ENCODE results near the gene MEF2D. TPM values are rescaled to one million over a fixed set of nuclear protein-coding genes. Genes with fewer than 3 reads are reported as not detected.
A peak's percentile ranks its signal among the peaks of the same experiment; 100 is the strongest.

MEF2D gene
- total RNA-seq, 1 donor from 2014 or later = 7.8 TPM

DNA sequence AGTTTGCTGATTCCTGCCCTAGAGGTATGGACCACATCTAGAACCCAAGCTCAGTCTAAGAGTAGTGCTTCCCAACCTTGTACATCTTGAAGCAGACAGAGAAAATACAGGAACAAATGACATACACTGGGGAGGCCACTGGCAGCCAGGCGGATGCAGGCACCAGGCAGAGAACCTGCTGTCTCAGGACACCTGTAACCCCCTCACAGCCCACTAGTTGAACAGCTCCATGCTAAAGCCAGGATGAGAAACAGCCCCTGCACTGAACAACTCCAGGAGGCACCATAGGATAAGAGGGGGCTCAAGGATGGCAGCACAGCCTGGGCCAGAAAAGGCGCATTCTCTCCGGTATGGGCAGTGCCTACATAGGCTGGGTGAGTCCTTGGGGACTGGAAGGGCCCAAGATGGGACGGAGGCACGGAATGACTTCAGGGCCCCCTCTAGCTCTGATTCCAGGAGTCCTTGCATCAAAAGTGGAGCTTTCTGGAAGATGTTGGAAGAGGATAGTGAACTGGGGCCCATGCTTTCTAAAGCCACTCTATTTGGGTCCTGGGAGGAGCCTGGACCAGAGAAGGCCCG lies 16.0 kb downstream of the MEF2D start:
- Histone ChIP-seq H3K9me3 (ENCODE audit: control insufficient read depth in 3 of 3, low read length in 3 of 3) (no peaks in the 10 kb centered on the region), H3K27ac (ENCODE audit: low read depth, low read length) (peak overlapping the region; percentile 6), H3K9ac (ENCODE audit: low read depth in 1 of 3, low read length in 3 of 3) (peak overlapping the region in 1 of 3 donors; percentile 45), H3K4me1 (ENCODE audit: control insufficient read depth in 3 of 3, insufficient read depth in 3 of 3, low read length in 3 of 3) (peaks cover 94 to 99% (median 94%) of the 10 kb centered on the region in 3 donors), H3K36me3 (ENCODE audit: control insufficient read depth in 3 of 3, insufficient read depth in 3 of 3, low read length in 3 of 3) (peaks cover 39 to 52% (median 45%) of the 10 kb centered on the region in 3 donors), H3K4me3 (ENCODE audit: low read length in 3 of 3) (peak overlapping the region in 2 of 3 donors; percentile 22 to 33), H3K27me3 (ENCODE audit: control insufficient read depth in 3 of 3, insufficient read depth in 3 of 3, low read length in 3 of 3) (no peaks in the 10 kb centered on the region)

DNA sequence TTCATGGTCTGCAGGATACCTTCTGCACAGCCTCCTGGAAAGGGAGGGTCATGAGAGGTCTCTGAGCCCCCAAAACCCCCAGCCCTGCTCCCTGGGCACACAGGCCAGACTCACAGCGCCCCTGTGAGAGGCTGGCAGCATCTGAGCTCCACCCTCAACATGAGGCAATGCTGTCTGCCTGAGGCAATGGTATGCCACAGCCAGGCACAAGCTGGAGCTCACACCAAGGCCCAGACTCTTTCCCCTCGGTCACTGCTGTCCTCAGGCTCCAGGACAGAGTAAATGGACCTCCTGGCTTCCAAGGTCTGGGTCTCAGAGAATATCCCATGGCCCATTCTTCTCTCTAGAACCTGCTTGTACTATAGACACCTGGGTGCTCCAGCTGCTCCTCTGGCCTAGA lies 17.2 kb downstream of the MEF2D start:
- Histone ChIP-seq H3K9me3 (ENCODE audit: control insufficient read depth in 3 of 3, low read length in 3 of 3) (no peaks in the 10 kb centered on the region), H3K27me3 (ENCODE audit: control insufficient read depth in 3 of 3, insufficient read depth in 3 of 3, low read length in 3 of 3) (no peaks in the 10 kb centered on the region), H3K4me3 (ENCODE audit: low read length in 3 of 3) (no peak overlapping the region), H3K4me1 (ENCODE audit: control insufficient read depth in 3 of 3, insufficient read depth in 3 of 3, low read length in 3 of 3) (peaks cover 92 to 99% (median 94%) of the 10 kb centered on the region in 3 donors), H3K27ac (ENCODE audit: low read depth, low read length) (peak overlapping the region; percentile 6), H3K9ac (ENCODE audit: low read depth in 1 of 3, low read length in 3 of 3) (peak overlapping the region in 1 of 3 donors; percentile 33), H3K36me3 (ENCODE audit: control insufficient read depth in 3 of 3, insufficient read depth in 3 of 3, low read length in 3 of 3) (peaks cover 50 to 57% (median 51%) of the 10 kb centered on the region in 3 donors)

DNA sequence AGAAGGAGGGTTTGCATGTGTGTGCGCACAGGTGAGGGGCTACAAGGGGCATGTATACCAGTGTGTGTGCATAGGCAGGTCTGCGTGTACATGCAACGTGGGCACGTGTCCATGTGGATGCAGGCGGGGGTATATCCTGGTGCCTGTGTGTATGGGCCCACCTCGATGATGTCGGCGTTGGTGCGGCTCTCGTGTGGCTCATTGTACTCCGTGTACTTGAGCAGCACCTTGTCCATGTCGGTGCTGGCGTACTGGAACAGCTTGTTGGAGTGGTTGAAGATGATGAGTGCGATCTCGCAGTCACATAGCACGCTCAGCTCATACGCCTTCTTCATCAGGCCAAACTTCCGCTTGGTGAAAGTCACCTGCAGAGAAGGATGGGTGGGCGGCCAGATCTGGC lies 18.3 kb downstream of the MEF2D start:
- peak overlapping the region in 1 of 3 donors; percentile 33 for H3K9ac ChIP-seq (ENCODE audit: low read depth in 1 of 3, low read length in 3 of 3)
- H3K27me3 ChIP-seq (ENCODE audit: control insufficient read depth in 3 of 3, insufficient read depth in 3 of 3, low read length in 3 of 3) = no peaks in the 10 kb centered on the region
- H3K36me3 ChIP-seq (ENCODE audit: control insufficient read depth in 3 of 3, insufficient read depth in 3 of 3, low read length in 3 of 3) = peaks cover 60 to 66% (median 60%) of the 10 kb centered on the region in 3 donors
- peaks cover 92 to 99% (median 94%) of the 10 kb centered on the region in 3 donors for H3K4me1 ChIP-seq (ENCODE audit: control insufficient read depth in 3 of 3, insufficient read depth in 3 of 3, low read length in 3 of 3)
- peak overlapping the region; percentile 54 for H3K27ac ChIP-seq (ENCODE audit: low read depth, low read length)
- H3K9me3 ChIP-seq (ENCODE audit: control insufficient read depth in 3 of 3, low read length in 3 of 3) = no peaks in the 10 kb centered on the region
- peak overlapping the region in 1 of 3 donors; percentile 37 for H3K4me3 ChIP-seq (ENCODE audit: low read length in 3 of 3)

DNA sequence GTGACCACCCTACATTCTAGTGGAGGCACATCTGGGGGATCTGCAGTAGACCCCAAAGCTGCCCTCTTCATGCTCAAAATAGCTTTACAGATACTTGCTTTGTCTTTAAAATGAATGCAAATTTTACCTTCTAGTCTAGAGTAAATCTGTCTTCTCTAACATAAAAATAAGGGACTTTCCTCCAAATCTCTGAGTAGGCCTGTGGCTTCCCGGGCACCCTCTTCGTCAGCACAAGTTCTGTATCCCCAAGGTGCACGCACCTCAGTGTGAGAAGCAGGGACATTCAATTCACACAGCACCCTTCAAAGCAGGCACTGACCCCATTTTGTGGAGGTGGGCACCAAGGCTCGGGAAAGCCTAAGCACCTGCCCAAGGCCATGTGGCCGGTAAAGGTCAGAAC lies 19.0 kb downstream of the MEF2D start:
- H3K27ac ChIP-seq (ENCODE audit: low read depth, low read length) = peak overlapping the region; percentile 54
- H3K36me3 ChIP-seq (ENCODE audit: control insufficient read depth in 3 of 3, insufficient read depth in 3 of 3, low read length in 3 of 3) = peaks cover 67 to 74% (median 68%) of the 10 kb centered on the region in 3 donors
- H3K4me3 ChIP-seq (ENCODE audit: low read length in 3 of 3) = no peak overlapping the region
- peak overlapping the region in 2 of 3 donors; percentile 33 to 52 for H3K9ac ChIP-seq (ENCODE audit: low read depth in 1 of 3, low read length in 3 of 3)
- no peaks in the 10 kb centered on the region for H3K27me3 ChIP-seq (ENCODE audit: control insufficient read depth in 3 of 3, insufficient read depth in 3 of 3, low read length in 3 of 3)
- H3K9me3 ChIP-seq (ENCODE audit: control insufficient read depth in 3 of 3, low read length in 3 of 3) = no peaks in the 10 kb centered on the region
- H3K4me1 ChIP-seq (ENCODE audit: control insufficient read depth in 3 of 3, insufficient read depth in 3 of 3, low read length in 3 of 3) = peaks cover 92 to 99% (median 94%) of the 10 kb centered on the region in 3 donors

DNA sequence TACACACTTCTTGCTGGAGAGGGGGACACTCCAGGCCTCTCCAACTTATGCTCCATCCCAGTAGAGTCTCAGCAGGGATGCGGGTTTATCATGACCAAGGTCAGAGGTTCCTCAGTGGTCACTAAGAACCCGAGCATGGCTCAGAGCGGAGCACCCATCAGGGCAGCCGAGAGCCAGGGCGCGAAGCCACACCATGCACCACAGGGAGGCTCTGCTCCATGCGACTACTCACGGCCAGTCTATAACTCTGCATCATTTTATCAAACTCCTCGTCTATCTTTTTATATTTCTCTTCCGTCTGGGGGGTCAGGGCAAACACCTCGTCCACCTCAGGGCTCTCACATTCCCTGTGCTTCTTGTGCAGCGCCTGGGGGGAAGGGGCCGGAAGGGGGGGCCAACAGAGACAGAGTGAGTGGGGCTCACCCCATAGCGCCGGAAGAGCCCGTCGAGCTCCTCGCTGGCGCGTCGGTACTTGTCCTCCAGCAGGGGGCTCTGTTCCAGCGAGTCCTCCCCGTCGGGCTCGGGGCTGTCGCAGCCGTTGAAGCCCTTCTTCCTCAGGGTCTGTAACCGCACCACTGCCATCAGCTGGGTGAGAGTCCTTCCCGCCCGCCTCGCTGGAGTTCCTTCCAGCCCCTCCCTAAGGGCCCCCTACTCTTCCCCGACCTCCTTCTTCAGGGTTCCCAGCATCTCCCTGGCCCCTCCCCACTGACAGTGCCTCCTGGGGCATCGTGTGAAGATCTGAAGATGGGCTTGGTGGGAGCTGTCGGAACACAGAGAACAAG lies 20.0 kb downstream of the MEF2D start:
- H3K4me3 ChIP-seq (ENCODE audit: low read length in 3 of 3) = peak overlapping the region in 1 of 3 donors; percentile 14
- peaks cover 76 to 83% (median 76%) of the 10 kb centered on the region in 3 donors for H3K36me3 ChIP-seq (ENCODE audit: control insufficient read depth in 3 of 3, insufficient read depth in 3 of 3, low read length in 3 of 3)
- no peaks in the 10 kb centered on the region for H3K27me3 ChIP-seq (ENCODE audit: control insufficient read depth in 3 of 3, insufficient read depth in 3 of 3, low read length in 3 of 3)
- peaks cover 96 to 99% (median 96%) of the 10 kb centered on the region in 3 donors for H3K4me1 ChIP-seq (ENCODE audit: control insufficient read depth in 3 of 3, insufficient read depth in 3 of 3, low read length in 3 of 3)
- H3K27ac ChIP-seq (ENCODE audit: low read depth, low read length) = peak overlapping the region; percentile 94
- H3K9ac ChIP-seq (ENCODE audit: low read depth in 1 of 3, low read length in 3 of 3) = peak overlapping the region in 2 of 3 donors; percentile 33 to 52
- H3K9me3 ChIP-seq (ENCODE audit: control insufficient read depth in 3 of 3, low read length in 3 of 3) = no peaks in the 10 kb centered on the region

DNA sequence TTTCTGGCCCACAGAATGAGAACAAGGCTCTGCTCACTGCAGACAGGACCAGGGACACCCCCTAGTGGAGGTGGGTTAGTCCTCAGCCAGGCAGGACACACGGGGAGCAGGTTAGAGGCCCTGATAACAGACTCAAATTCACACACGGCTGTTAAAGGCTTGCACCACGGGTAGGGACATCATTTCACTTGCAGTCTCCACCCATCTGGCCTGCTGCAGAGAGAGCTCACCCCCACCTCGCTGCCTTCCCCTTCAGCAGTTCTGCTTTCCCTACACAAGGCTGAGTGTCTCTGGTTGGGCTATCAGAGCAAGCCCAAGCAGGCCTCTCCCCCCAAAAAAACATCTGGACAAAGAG lies 20.6 kb downstream of the MEF2D start:
- peaks cover 82 to 85% (median 82%) of the 10 kb centered on the region in 3 donors for H3K36me3 ChIP-seq (ENCODE audit: control insufficient read depth in 3 of 3, insufficient read depth in 3 of 3, low read length in 3 of 3)
- H3K9ac ChIP-seq (ENCODE audit: low read depth in 1 of 3, low read length in 3 of 3) = peak overlapping the region in 1 of 3 donors; percentile 33
- peak overlapping the region; percentile 94 for H3K27ac ChIP-seq (ENCODE audit: low read depth, low read length)

DNA sequence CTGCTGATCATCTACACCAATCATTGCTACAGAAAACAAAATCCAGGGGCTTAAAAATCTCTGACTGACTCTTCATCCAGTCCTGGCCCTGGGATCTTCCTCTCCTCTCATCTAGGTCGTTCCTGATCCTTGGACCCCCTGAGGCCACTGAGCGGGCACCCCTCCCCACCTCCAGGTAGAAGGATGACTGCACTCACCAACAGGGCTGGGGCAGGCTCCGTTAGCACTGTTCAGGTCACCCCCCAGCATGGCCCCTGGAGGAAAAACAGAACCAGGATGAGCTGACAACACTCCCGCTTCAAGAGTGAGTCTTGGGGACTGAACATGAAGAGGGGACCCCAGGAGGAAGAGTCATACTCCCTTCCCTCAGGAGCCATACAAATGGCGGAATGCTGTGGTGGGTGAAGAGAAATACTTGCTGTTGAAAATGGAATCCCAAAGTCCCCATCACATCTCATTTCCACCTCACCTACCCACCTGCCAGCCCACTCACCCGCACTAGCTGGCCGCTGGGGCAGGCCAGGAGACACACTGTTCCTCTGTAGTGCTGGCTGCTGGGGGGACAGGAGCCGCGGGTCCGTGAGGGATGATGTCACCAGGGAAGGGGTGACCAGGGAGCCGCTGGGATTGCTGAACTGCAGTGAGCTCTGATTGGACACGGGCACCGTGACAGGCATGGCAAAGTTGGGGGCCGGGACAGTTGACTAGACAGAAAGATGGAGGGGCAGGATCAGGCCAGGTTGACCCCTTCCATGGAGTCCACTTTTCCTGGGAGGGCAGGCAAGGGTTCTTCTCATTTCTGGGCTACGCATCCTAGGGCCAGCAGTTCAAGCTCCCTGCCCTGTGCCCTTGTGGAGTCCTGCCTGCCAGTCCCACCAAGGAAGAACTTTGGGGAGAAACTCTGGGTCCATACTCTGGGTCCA lies 21.2 kb downstream of the MEF2D start:
- no peaks in the 10 kb centered on the region for H3K9me3 ChIP-seq (ENCODE audit: control insufficient read depth in 3 of 3, low read length in 3 of 3)
- peaks cover 92 to 100% (median 98%) of the 10 kb centered on the region in 3 donors for H3K4me1 ChIP-seq (ENCODE audit: control insufficient read depth in 3 of 3, insufficient read depth in 3 of 3, low read length in 3 of 3)
- peak overlapping the region; percentile 7 to 33 (median 23) for H3K9ac ChIP-seq (ENCODE audit: low read depth in 1 of 3, low read length in 3 of 3)
- H3K27ac ChIP-seq (ENCODE audit: low read depth, low read length) = peak overlapping the region; percentile 94
- no peak overlapping the region for H3K4me3 ChIP-seq (ENCODE audit: low read length in 3 of 3)
- H3K36me3 ChIP-seq (ENCODE audit: control insufficient read depth in 3 of 3, insufficient read depth in 3 of 3, low read length in 3 of 3) = peaks cover 87 to 88% (median 88%) of the 10 kb centered on the region in 3 donors
- no peaks in the 10 kb centered on the region for H3K27me3 ChIP-seq (ENCODE audit: control insufficient read depth in 3 of 3, insufficient read depth in 3 of 3, low read length in 3 of 3)

More for the DNA sequence above, 20.6 kb downstream of the MEF2D start:
- Histone ChIP-seq H3K27me3 (ENCODE audit: control insufficient read depth in 3 of 3, insufficient read depth in 3 of 3, low read length in 3 of 3) (no peaks in the 10 kb centered on the region), H3K4me1 (ENCODE audit: control insufficient read depth in 3 of 3, insufficient read depth in 3 of 3, low read length in 3 of 3) (peaks cover 96 to 100% (median 98%) of the 10 kb centered on the region in 3 donors), H3K9me3 (ENCODE audit: control insufficient read depth in 3 of 3, low read length in 3 of 3) (no peaks in the 10 kb centered on the region), H3K4me3 (ENCODE audit: low read length in 3 of 3) (peak overlapping the region in 1 of 3 donors; percentile 14)

DNA sequence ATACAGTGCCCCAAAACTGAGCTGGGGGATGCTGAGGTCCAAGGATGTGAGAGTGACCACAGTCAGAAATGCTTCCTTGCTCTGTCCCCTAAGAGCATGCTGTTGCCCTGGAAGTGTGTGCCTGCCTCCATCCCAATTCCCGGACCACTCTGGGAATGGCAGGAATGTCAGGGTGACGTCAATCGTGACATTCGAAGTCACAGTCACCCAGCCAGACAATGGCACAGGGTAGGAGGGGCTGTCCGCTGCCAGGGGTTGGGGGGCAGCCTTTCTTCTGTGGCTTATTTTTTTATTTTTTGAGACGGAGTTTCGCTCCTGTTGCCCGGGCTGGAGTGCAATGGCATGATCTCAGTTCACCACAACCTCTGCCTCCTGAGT lies 22.3 kb downstream of the MEF2D start:
- Histone ChIP-seq H3K9ac (ENCODE audit: low read depth in 1 of 3, low read length in 3 of 3) (peak overlapping the region; percentile 36 to 83 (median 69)), H3K4me3 (ENCODE audit: low read length in 3 of 3) (no peak overlapping the region), H3K4me1 (ENCODE audit: control insufficient read depth in 3 of 3, insufficient read depth in 3 of 3, low read length in 3 of 3) (peaks cover 82 to 100% (median 96%) of the 10 kb centered on the region in 3 donors), H3K27me3 (ENCODE audit: control insufficient read depth in 3 of 3, insufficient read depth in 3 of 3, low read length in 3 of 3) (no peaks in the 10 kb centered on the region), H3K9me3 (ENCODE audit: control insufficient read depth in 3 of 3, low read length in 3 of 3) (no peaks in the 10 kb centered on the region), H3K36me3 (ENCODE audit: control insufficient read depth in 3 of 3, insufficient read depth in 3 of 3, low read length in 3 of 3) (peaks cover 94 to 97% (median 97%) of the 10 kb centered on the region in 3 donors), H3K27ac (ENCODE audit: low read depth, low read length) (peak overlapping the region; percentile 94)

DNA sequence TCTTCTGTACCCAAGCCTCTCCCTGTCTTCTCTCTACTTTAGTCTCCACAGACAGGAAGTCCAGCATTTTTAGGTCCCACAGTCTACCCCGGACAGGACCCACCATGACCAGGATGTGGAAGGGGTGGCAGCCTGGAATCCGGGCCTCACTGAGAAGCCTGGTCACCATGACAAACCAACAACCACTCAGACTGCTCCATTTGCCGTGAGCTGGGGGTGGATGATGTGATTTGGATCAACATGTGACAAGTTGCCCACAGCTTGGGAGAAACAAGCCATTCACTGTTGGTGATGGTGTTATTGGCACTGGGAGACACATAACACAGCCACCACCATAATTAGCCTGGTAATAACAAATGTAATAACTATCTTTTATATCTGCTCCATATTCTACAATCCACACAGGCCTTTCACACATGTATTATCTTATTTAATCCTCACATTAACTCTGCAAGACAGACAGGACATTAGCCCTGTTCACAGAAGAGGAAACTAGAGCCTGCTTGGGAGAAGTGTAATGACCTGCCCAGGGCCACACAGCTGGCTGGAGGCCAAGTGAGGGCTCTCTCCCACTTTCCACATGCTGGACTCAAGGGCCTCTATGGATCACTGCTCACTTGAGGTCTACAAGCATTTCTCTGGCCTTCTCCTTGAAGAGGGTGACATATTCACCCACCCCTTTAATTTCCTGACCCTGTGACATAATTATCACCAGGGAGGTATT lies 22.9 kb downstream of the MEF2D start:
- Histone ChIP-seq H3K9ac (ENCODE audit: low read depth in 1 of 3, low read length in 3 of 3) (peak overlapping the region; percentile 36 to 83 (median 69)), H3K27ac (ENCODE audit: low read depth, low read length) (peak overlapping the region; percentile 94), H3K27me3 (ENCODE audit: control insufficient read depth in 3 of 3, insufficient read depth in 3 of 3, low read length in 3 of 3) (no peaks in the 10 kb centered on the region), H3K9me3 (ENCODE audit: control insufficient read depth in 3 of 3, low read length in 3 of 3) (no peaks in the 10 kb centered on the region), H3K4me1 (ENCODE audit: control insufficient read depth in 3 of 3, insufficient read depth in 3 of 3, low read length in 3 of 3) (peaks cover 77 to 94% (median 94%) of the 10 kb centered on the region in 3 donors), H3K36me3 (ENCODE audit: control insufficient read depth in 3 of 3, insufficient read depth in 3 of 3, low read length in 3 of 3) (peaks cover 90 to 95% (median 94%) of the 10 kb centered on the region in 3 donors), H3K4me3 (ENCODE audit: low read length in 3 of 3) (peak overlapping the region in 1 of 3 donors; percentile 37)
